ENCODE measurements around the gene ERCC2.

ERCC2 gene

GRCh38 chr19:45402298-45403061 is 32.1 kb upstream of the ERCC2 start:
- no peak for DNase-seq (ENCODE audit: low read depth in 4 of 4, low spot score in 1 of 4)

- DNase-seq (ENCODE audit: low read depth in 4 of 4, low spot score in 1 of 4), result no peak
Measured at GRCh38 chr19:45401815-45402214, 31.4 kb upstream of the ERCC2 start.

- no peak for DNase-seq (ENCODE audit: low read depth in 4 of 4, low spot score in 1 of 4)
Measured at GRCh38 chr19:45400192-45400591, 29.8 kb upstream of the ERCC2 start.

- DNase-seq (ENCODE audit: low read depth in 4 of 4, low spot score in 1 of 4), result no peak
Measured at GRCh38 chr19:45395821-45396617, 25.6 kb upstream of the ERCC2 start.

- no peak for DNase-seq (ENCODE audit: low read depth in 4 of 4, low spot score in 1 of 4)
Measured at GRCh38 chr19:45391871-45392665, 21.7 kb upstream of the ERCC2 start.

- DNase-seq (ENCODE audit: low read depth in 4 of 4, low spot score in 1 of 4), result no peak
Measured at GRCh38 chr19:45391346-45391745, 21.0 kb upstream of the ERCC2 start.

- no peak for DNase-seq (ENCODE audit: low read depth in 4 of 4, low spot score in 1 of 4)
Measured at GRCh38 chr19:45385392-45386221, 15.2 kb upstream of the ERCC2 start.

GRCh38 chr19:45382426-45382825 is 12.1 kb upstream of the ERCC2 start:
- DNase-seq (ENCODE audit: low read depth in 4 of 4, low spot score in 1 of 4), result no peak

- no peak for DNase-seq (ENCODE audit: low read depth in 4 of 4, low spot score in 1 of 4)
Measured at GRCh38 chr19:45380107-45380506, 9.7 kb upstream of the ERCC2 start.

GRCh38 chr19:45376045-45376724 is 5.8 kb upstream of the ERCC2 start:
- DNase-seq (ENCODE audit: low read depth in 4 of 4, low spot score in 1 of 4), result no peak

GRCh38 chr19:45368737-45369340 is 1.5 kb downstream of the ERCC2 start:
- DNase-seq (ENCODE audit: low read depth in 4 of 4, low spot score in 1 of 4), result no peak

- no peak for DNase-seq (ENCODE audit: low read depth in 4 of 4, low spot score in 1 of 4)
Measured at GRCh38 chr19:45368127-45368526, 2.2 kb downstream of the ERCC2 start.

GRCh38 chr19:45364696-45365095 is 5.7 kb downstream of the ERCC2 start:
- no peak for DNase-seq (ENCODE audit: low read depth in 4 of 4, low spot score in 1 of 4)

GRCh38 chr19:45363861-45364459 is 6.4 kb downstream of the ERCC2 start:
- DNase-seq (ENCODE audit: low read depth in 4 of 4, low spot score in 1 of 4), result no peak

- no peak for DNase-seq (ENCODE audit: low read depth in 4 of 4, low spot score in 1 of 4)
Measured at GRCh38 chr19:45362291-45362690, 8.1 kb downstream of the ERCC2 start.

- DNase-seq (ENCODE audit: low read depth in 4 of 4, low spot score in 1 of 4), result no peak
Measured at GRCh38 chr19:45361608-45362007, 8.8 kb downstream of the ERCC2 start.

- no peak for DNase-seq (ENCODE audit: low read depth in 4 of 4, low spot score in 1 of 4)
Measured at GRCh38 chr19:45358213-45358792, 12.1 kb downstream of the ERCC2 start.

- no peak for DNase-seq (ENCODE audit: low read depth in 4 of 4, low spot score in 1 of 4)
Measured at GRCh38 chr19:45357445-45357783, 13.0 kb downstream of the ERCC2 start.

- no peak for DNase-seq (ENCODE audit: low read depth in 4 of 4, low spot score in 1 of 4)
Measured at GRCh38 chr19:45356760-45357444, 13.5 kb downstream of the ERCC2 start.

All from stimulated activated CD4-positive, alpha-beta T cell treated with anti-CD3 and anti-CD28 coated beads, Interleukin-1b, Interleukin-23, amount 100 ng/mL, for 24 hours (primary cell).